Stimulated activated CD4-positive, alpha-beta T cell treated with anti-CD3 and anti-CD28 coated beads, Interleukin-4, amount 100 ng/mL, for 4 hours (primary cell): Measurements from ENCODE around the gene ATP5F1D.

Experiments used
- DNase-seq, 2 experiments: peaks; one replicate each; pipeline ENCODE4 v3.0.0-alpha.2; 2020

Gene ATP5F1D

GRCh38 chr19:1283917-1284292 is 42.4 kb downstream of the ATP5F1D start:
- no peak for DNase-seq

GRCh38 chr19:1284293-1284978 is 42.9 kb downstream of the ATP5F1D start:
- no peak for DNase-seq

- no peak for DNase-seq
These were observed 43.6 kb downstream of the ATP5F1D start for GRCh38 chr19:1284979-1285736.

- no peak for DNase-seq
These were observed 44.3 kb downstream of the ATP5F1D start, which contains the start of gene EFNA2 for GRCh38 chr19:1285737-1286360. TSS of gene EFNA2 (plus strand) at chr19:1285873. CDS start at chr19:1286169, 296 bp downstream.

GRCh38 chr19:1286487-1287353 is 45.2 kb downstream of the ATP5F1D start:
- DNase-seq, result no peak

GRCh38 chr19:1287354-1288225 is 46.0 kb downstream of the ATP5F1D start:
- DNase-seq, result no peak

GRCh38 chr19:1288226-1288612 is 46.7 kb downstream of the ATP5F1D start:
- no peak for DNase-seq

GRCh38 chr19:1288833-1289685 is 47.5 kb downstream of the ATP5F1D start:
- DNase-seq, result no peak

- no peak for DNase-seq
These were observed 48.1 kb downstream of the ATP5F1D start for GRCh38 chr19:1289686-1290025.

- DNase-seq, result no peak
These were observed 48.7 kb downstream of the ATP5F1D start for GRCh38 chr19:1290196-1290702.

GRCh38 chr19:1290703-1291651 is 49.4 kb downstream of the ATP5F1D start:
- DNase-seq, result no peak

GRCh38 chr19:1291761-1292418 is 50.3 kb downstream of the ATP5F1D start:
- no peak for DNase-seq

- DNase-seq, result no peak
These were observed 51.0 kb downstream of the ATP5F1D start for GRCh38 chr19:1292419-1293151.

GRCh38 chr19:1293782-1294604 is 52.4 kb downstream of the ATP5F1D start:
- no peak for DNase-seq
